Stimulated activated naive CD4-positive, alpha-beta T cell (primary cell): ENCODE measurements around the gene CD276.
"Not testable (repeated sequence)": the region's sequence is repeated elsewhere in the genome, so short reads cannot be mapped to it uniquely, and the experiment has no call there.

Experiments used
- DNase-seq, 6 experiments: peaks; one replicate each; lab custom pipeline; 2025; lab: John Stamatoyannopoulos, UW

The CD276 gene

DNA sequence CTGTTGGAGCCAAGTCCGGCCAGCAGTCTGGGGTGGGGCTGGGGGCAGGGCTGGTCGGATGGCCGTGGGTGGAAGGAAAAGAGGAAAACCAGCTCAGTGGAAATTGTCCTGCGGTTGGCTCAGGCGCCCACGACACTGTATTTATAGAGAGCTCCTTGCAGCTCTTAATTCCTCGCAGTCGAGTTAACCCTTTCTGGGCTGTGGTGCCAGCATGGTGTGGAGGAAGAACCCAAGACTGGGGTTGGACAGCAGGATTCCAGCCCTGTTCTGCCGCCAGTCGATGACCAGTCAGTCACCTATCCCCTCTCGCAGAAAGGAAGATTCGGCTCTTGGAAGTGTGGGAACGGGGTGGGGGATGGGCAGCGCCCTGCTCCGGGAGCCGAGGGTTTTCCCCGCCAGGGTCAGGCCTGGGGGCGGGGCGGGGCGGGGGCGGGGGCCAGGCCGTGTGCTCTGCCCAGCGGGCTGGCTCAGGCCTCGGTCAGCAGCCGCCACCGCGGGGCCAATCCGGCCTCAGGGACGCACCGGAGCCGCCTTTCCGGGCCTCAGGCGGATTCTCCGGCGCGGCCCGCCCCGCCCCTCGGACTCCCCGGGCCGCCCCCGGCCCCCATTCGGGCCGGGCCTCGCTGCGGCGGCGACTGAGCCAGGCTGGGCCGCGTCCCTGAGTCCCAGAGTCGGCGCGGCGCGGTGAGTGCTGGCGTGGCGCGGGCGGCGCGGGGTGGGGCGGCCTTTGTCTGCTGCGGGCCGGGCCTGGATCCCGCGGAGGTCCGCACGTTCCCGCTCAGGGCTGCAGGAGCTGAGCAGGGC lies at the start of gene CD276:
Gene CD276 (plus strand): TSS at position 607 of the 804 bp plus-strand sequence. CDS start 15,257 bp downstream, outside the sequence.
- no peak for DNase-seq

DNA sequence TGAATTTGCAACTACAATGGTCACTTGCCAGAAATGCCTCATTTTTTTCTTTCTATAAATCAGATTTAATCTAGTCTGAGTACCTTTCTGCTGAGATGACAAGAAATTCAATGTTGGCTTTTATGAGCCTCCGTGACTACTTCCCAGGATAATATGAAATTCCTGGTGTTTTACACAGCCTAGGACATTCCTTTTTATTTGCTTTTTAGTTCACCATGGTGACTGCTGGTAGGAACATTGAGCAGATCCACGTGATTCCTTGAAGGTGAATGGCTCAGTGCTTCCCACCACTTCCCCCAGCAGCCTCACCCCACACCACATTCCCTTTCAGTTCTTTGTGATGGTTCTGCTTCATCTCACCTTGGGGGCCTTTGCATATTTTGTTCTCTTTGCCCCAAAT lies 46.7 kb upstream of the CD276 start:
- no peak for DNase-seq

DNA sequence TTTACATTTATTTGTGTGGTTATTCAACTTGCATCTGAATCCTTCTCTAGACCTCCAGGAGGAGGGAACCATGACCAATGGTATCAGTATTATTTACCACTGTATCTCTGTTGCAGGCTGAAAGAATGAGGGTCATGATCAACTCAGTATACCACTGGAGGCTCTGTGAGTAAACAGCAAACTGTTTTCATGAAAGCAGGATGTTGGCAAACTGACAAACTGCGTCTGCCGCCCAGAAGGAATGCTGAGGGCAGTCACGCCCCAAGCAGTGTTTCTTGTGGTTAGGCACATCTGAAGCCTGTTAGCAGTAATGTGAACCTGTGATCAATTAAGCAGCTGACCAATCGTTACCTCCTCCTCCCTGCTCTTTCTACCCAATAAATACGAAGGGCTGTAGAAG lies 44.7 kb upstream of the CD276 start:
- DNase-seq, result not testable (repeated sequence)

DNA sequence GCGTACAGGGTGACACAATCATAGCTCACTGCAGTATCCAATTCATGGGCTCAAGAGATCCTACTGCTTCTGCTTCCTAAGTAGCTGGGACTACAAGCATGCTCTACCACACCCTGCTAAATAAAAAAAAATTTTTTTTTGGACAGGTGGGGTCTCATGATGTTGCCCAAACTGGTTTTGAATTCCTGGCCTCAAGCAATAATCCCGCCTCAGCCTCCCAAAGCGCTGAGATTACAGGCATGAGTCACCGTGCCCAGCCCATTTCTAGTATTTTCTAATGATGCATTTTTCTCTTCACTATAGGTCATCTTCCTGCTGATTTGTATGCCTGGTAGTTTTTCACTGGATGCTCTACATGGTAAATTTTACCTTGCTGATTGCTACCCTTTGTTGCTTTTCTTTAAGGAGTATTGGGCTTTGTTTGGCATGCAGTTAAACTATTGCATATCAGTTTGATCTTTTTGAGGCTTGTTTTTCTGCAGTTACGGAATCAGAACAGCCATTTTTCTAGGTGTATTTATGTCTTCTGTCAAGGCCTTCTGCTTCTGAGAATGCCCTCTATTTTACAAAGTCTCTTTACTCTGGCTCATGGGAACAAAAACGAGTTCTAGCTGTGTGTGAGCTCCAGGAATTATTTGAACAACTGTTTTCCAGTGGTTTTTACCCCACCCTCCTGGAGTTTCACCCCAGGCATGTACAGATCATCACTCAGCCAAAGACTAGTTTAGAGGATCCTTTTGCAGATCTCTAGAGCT lies 36.7 kb upstream of the CD276 start:
- no peak for DNase-seq

DNA sequence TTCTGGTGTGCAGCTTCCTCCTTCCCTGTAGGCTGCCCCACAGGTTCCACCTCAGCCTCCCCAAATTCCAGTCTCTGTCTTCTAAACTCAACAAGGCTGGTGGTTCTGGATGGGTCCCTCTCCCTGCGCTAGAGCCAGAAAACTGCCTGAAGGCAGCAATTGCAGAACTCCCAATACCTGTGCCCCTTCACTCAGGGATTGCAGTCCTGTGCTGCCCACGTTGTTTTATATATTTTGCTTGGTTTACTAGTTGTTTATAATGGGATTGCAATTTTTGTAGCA lies 36.2 kb upstream of the CD276 start:
- DNase-seq, result no peak

DNA sequence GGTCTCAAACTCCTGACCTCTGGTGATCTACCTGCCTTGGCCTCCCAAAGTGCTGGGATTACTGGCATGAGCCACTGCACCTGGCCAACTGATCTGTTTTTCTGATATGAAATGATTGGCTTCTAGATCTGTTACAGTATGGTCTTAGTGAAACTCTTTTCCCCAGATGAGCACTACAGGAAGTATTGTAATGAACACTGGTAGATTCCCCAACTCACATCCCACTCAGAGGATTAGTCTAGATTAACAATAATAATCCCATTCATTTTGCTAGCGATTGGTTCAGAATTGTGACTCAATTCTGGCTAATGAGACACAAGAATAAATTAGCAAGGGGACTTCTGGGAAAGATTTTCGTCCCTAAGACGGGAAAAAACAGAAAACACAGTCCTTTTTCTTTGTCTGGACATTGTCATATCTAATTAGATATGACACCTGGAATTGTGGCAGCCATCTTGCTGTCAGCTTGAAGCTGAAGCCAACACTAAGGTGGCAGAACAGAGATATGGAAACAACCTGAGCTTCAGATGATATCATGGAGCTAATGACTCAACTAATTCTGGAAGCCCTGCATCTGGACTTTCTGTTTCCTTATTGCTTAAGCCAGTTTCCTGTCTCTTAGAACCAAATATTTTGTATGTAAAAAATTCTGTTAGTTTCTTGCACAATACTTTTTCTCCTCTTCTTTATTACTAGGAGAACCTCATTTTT lies 33.6 kb upstream of the CD276 start:
- DNase-seq, result no peak

DNA sequence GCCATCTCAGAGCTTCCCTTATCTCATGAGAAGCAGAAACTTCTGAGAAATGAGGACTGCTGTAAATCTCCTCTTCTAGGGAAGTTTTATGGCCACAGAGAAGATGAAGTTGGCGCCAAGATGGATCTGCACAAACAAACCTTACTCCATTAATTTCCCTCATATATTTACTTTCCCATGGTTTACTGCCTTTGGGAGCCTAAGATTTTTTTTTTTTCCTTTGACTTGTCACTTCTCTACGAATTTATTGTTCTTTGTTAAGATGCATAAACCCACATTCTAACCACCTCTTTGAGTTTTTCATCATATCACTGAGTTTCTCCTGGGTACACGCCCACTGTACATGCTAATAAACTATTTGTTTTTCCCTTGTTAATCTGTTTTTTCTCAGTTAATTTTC lies 29.5 kb upstream of the CD276 start:
- DNase-seq, result no peak

DNA sequence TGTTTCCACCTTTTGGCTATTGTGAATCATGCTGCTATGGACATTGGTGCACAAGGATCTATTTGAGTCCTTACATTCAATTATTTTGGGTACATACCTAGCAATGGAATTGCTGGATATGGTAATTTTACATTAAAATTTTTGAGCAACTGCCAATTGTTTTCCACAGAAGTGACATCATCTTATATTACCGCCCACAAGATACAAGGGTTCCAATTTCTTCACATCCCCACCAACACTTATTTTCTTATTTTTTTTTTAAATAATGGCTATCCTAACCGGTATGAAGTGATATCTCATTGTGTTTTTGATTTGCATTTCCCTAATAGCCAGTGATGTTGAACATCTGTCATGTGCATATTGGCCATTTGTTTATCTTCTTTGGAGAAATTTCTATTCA lies 28.5 kb upstream of the CD276 start:
- no peak for DNase-seq

DNA sequence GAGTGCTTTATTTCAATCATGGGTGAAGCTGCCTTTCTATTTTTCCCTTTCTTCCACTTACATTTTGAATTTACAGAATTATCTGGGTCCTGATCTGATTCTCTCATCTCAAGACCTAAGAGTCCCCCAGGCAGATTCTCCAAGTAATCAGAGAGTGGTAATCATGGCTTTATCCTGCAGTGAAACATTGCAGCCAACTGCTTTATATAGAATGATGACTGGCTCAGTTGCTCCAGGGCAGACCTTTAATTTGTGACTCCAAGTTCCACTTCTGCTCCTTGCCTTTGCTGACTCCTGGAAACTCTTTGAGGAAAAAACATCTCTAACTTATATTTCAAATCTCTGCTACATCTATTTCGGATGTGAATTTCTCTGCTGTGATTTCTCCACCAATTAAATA lies 25.5 kb upstream of the CD276 start:
- DNase-seq, result no peak

DNA sequence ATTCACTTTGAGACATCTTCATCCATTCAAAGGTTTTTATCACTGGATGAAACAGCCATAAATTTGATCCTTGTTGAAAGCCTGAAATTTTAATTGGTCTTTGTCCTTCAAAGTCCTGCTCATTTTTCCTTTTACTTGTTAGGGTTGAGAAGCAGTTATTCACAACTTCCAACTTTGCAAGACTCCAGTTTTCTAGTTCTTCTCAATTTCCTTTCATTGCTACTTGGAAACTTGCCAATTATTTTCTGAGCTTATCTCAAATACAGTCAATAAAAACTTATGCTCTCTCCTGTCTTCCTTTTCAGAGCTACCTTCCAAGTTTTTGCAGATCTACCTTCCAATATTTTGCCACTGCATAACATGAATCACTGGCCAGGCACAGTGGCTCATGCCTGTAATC lies 23.7 kb upstream of the CD276 start:
- DNase-seq, result no peak

DNA sequence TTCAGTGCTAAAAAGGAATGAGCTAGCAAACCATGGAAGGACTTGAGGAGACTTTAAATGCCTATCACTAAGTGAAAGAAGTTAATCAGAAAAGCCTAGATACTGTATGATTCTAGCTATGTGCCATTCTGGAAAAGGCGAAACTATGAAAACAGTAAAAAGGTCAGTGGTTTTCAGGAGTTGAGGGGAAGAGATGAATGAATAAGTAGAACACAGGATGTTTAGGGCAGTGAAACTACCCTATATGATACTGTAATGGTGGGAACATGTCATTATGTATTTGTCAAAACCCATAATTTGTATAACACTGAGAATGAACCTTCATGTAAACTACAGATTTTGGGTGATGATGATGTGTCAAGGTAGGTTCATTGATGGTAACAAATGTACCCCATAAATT lies 9.6 kb upstream of the CD276 start:
- DNase-seq, result no peak

DNA sequence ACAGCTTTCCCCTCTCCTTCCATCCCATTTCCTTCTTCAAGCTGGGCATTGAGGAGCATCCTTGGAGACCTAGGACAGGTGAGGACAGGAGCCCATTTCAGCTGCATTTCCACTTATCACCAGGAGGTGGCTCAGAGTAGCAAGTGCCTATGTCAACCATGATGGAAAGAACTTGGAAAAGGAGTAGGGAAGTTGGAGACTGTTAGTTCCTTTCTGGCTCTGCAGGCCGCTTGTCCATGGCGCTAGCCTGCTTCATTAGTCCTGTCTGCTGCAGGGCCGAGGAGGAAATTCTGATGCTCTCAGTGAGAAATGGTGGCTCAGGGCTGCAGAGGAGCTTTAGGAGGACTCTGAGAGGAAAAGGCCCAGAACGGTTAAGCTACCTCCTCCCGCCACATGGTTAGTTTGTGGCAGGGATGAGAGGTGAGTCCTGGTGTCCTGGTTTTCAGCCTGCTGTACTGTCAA lies 7.0 kb upstream of the CD276 start:
- DNase-seq, result peak in 5 of 6 experiments; percentile 13 to 60 (median 32)

DNA sequence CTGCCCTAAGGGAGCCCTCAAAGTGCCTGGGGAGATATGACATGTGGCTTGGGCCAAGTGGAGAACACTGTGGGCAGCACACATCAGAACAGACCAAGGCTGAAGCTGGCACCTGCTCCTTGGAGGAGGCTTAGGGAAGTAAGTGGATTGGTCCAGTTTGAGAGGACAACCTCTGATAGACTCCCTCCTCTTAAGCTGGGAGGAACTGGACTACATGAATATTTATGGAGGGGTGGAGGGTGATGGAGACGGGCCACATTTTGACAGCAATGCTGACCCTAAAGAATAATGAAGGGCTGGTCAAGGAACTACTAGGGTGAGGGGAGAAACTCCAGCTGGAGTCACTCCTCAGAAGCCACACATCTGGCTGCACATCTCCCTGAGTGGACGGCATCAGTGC lies 6.5 kb upstream of the CD276 start:
- DNase-seq, result no peak

DNA sequence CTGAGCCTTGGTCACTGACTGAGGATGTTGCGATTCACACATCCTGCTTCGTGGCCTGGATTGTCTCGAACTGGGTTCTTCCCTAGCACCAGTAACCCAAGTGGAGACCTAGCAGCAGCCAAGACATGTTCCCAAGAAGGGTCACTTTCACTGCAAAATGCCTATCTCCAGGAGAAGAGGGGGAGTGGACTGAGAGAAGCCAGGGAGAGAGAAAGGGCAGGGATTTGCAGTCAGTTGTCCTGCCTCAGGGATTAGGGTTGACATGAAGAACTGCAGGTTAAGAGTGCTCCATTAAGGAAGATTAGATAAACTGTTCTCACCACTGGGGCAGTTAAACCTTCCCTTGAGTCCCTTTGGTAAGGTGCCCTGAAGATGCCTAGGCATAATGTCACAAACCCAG lies 5.7 kb upstream of the CD276 start:
- DNase-seq, result no peak

DNA sequence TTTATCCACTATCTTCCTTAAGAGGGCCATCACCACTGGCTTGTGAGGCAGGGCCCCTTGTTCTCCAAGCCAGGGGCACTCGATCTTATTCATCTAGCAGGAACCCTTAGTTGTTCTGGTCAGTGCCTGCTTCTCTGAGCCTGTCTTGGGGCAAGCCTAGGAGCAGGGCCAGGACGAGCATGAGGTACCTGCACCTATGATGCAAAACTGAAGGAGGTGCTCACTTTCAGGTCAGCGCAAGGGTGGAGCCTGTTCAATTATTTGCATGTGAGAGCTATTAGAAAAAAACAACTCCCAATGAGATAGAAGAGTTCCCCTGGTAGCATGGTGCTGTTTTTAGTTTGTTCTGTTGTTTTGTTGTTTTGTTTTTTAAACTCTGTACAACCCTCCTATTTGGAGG lies 5.0 kb upstream of the CD276 start:
- no peak for DNase-seq

DNA sequence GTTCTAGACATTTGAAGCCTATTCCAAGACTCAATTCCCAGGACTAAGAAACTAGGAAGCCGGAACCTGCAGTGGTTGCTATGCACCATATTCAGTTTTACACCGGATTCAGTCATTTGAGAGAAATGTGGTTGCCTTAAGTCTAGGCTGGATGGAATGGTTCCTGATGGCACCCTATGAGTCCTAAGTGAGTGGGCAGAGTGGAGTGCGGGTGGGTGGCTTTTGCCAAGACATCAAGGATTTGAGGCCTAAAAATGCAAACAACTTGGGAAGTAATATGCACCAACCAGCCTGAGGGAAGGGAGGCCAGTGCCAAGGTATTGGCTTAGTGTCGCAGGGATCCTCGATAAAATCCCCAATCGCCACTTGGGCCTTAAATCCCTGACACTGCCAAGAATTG lies 4.2 kb upstream of the CD276 start:
- no peak for DNase-seq

DNA sequence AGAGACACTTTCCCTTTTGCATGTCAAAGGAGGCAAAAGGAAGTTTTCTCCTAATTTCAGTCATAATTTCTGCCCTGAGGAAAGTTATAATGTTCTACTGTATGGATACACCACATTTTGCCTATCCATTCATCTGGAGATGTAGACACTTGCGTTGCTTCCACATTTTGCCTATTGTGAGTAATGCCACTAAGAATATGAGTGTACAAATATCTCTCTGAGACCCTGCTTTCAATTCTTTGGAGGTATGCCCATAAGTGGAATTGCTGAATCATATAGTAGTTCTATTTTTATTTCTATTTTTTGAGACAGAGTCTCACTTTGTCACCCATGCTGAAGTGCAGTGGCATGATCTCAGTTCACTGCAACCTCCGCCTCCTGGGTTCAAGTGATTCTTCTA lies 3.6 kb upstream of the CD276 start:
- DNase-seq, result no peak

DNA sequence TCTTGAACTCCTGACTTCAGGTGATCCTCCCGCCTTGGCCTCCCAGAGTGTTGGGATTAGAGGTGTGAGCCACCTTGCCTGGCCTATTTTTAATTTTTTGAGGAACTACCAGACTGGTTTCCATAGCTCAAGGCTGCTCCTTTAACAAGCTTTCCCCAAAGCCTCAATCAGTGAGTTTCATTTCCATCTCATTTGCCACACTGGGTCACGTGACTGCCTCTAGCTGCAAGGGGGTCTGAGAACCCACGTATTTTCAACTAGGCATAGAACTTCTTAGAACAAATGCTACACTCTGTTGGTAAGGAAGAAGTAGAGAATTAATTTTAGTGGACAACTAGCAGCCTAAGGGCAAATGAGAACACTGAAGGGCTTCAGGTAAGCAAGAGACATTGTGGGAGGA lies 3.1 kb upstream of the CD276 start:
- no peak for DNase-seq

DNA sequence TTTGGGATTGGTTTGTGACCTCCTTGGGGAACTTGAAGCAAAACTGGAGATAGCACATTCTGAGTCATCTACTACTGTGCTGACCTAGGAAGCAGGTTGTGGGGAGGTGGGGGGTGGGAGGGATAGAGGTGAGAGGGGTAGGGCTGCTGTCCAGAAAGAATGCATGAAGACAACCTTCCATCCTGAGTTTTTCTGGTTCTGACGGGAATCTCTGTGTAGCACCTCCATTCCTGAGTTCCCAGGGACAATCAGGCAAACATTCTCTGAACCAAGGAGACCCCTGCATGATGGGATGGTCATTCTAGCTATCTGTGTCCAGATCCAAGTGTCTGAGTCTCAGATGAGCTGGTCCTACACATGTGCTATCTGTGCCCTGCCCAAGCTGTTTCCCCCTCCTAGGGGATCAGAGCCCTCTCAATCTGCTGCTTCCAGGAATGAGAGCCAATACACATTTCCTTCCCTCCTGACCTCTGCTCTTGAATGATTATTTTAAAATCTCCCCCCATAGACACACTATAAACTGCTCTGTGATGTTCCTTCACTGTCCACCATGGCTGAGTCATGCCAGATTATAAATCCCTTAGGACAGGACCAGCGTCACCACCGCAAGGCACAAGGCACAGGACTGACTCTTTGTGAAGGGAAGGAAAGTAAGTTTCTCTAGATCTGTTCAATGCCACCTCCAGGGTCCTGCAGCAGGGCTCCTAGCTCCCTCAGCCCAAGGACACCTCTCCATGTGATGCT lies 2.2 kb upstream of the CD276 start:
- DNase-seq, result no peak

DNA sequence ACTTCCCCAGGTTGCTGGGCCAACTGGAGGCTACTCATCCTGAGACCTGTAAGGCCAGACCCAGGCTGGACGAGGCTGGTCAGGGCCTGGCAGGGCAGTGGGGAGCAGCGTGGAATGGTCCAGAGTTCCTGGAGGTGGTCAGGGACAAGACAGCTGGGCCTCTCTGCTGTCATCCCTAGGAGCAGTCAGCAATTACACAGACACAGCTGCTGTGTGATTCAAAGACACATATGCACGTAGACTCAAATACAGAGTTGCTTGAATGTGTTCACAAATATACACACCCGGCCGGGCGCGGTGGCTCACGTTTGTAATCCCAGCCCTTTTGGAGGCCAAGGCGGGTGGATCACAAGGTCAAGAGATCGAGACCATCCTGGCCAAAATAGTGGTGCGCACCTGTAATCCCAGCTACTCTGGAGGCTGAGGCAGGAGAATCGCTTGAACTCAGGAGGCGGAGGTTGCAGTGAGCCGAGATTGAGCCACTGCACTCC lies 1.5 kb upstream of the CD276 start:
- DNase-seq, result no peak

DNA sequence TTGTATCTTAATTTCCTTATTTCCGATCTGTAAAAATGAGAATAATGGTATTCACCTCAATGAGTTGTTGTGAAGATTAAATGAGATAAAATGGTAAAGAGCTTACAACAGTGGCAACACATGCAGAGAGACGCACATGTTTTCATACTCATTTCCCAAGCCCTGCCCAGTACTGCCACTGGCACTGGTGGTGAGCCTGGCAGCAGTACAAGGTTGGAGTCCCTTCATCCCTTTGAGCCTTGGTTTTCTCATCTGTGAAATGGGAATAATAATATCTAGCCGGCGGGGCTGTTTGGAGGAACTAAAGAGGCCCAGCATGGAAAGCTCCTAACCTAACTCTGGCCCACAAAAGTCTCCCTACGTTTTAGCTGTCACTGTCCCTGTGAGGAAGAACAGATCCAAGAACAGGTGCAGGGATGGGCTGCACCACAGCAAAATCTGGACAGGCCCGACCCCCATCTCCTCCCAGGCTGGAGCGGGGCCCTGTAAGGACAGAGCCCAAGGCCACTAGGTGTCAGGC lies 866 bp upstream of the CD276 start:
- DNase-seq, result no peak
